K562 (cell line): ENCODE measurements around the gene CMSS1. TPM values are rescaled to one million over a fixed set of nuclear protein-coding genes. Genes with fewer than 3 reads are reported as not detected.

Source experiments
- CEBPB ChIP-seq: fragments of 450-650 bp; IDR thresholded peaks from 2 replicates; pipeline ENCODE4 v1.6.1; 2016; ENCODE audit warnings: missing genetic modification characterization, missing compliant biosample characterization
- CSDE1 ChIP-seq, 2 experiments: fragments of 450-650 bp; IDR thresholded peaks; 2 replicates each; pipeline ENCODE4 v1.6.1; 2016; ENCODE audit warnings: mild to moderate bottlenecking in 1 of 2
- E2F3 ChIP-seq: fragments of 250-450 bp; sonication (Bioruptor Pico); IDR thresholded peaks from 2 replicates; pipeline ENCODE4 v1.4.0; 2020; ENCODE audit warnings: mild to moderate bottlenecking
- ELF1 ChIP-seq: fragments of 200-800 bp; sonication (Bioruptor generic); IDR thresholded peaks from 2 replicates; pipeline ENCODE4 v1.6.1; 2016; ENCODE audit warnings: missing genetic modification characterization, missing compliant biosample characterization
- ETV1 ChIP-seq: fragments of 450-650 bp; conservative IDR thresholded peaks from 2 replicates; pipeline ENCODE4 v1.6.1; 2016; ENCODE audit warnings: missing genetic modification characterization, control low read depth, low read depth, missing compliant biosample characterization
- HNRNPUL1 ChIP-seq: fragments of 200-400 bp; formaldehyde crosslinking; IDR thresholded peaks from 2 replicates; pipeline ENCODE4 v1.6.1; 2017; ENCODE audit warnings: low read length
- MXD1 ChIP-seq: fragments of 250-450 bp; sonication (Bioruptor Pico); IDR thresholded peaks from 2 replicates; pipeline ENCODE4 v1.8.0; 2021; ENCODE audit warnings: borderline replicate concordance, mild to moderate bottlenecking, moderate library complexity; ENCODE audit not compliant: poor library complexity, severe bottlenecking
- OTX1 ChIP-seq: fragments of 450-650 bp; formaldehyde crosslinking; IDR thresholded peaks from 2 replicates; pipeline ENCODE4 v1.4.0; 2022; ENCODE audit warnings: mild to moderate bottlenecking
- PHF20 ChIP-seq: fragments of 450-650 bp; IDR thresholded peaks from 2 replicates; pipeline ENCODE4 v1.6.1; 2018; ENCODE audit not compliant: partially characterized antibody
- RBM39 ChIP-seq: fragments of 200-400 bp; formaldehyde crosslinking; optimal IDR thresholded peaks from 2 replicates; pipeline ENCODE3; 2018; ENCODE audit warnings: low read depth, low read length
- TBP ChIP-seq: optimal IDR thresholded peaks from 2 replicates; pipeline ENCODE3; 2011; ENCODE audit warnings: low read depth, low read length, improper control_type of control experiment
- ZBTB1 ChIP-seq: sonication (generic); formaldehyde crosslinking; IDR thresholded peaks from 2 replicates; pipeline ENCODE4 v1.8.1; 2023; ENCODE audit warnings: missing genetic modification reagents, low read depth, mild to moderate bottlenecking, borderline replicate concordance
- ZFP91 ChIP-seq: sonication (generic); formaldehyde crosslinking; IDR thresholded peaks from 2 replicates; pipeline ENCODE4 v1.8.0; 2022; ENCODE audit warnings: mild to moderate bottlenecking, missing genetic modification reagents
- ZNF24 ChIP-seq: fragments of 450-650 bp; IDR thresholded peaks from 2 replicates; pipeline ENCODE4 v1.6.1; 2016
- ZNF76 ChIP-seq: fragments of 250-450 bp; sonication (Bioruptor Pico); IDR thresholded peaks from 2 replicates; pipeline ENCODE4 v1.4.0; 2020; ENCODE audit warnings: mild to moderate bottlenecking, moderate library complexity, borderline replicate concordance
- polyA plus RNA-seq, 8 experiments: library from polyadenylated mRNA; depleted of rRNA in 4 of 8; stranded (reverse) in 5 of 8; unstranded in 3 of 8; fragments of >200 nt; fragmentation: Nextera tagmentation in 2 of 8; fragmentation: Illumina TruSeq in 1 of 8; extraction: Ambion mirVana in 2 of 8; extraction: Trizol in 1 of 8; gene quantifications; 2 replicates each; pipeline versions ENCODE4 v1.2.1 to v1.2.3, GENCODE V29; 2011 to 2014; ENCODE audit warnings: inconsistent platforms in 1 of 8, missing spikeins in 1 of 8
- total RNA-seq, 7 experiments: library from RNA; depleted of rRNA in 6 of 7; stranded (reverse); fragments of >200 nt in 6 of 7; fragmentation: Illumina TruSeq in 2 of 7; extraction: Trizol in 2 of 7; gene quantifications; 2 replicates each; pipeline versions ENCODE4 v1.2.1 to v1.2.3, GENCODE V29; 2011 to 2021; ENCODE audit warnings: low replicate concordance in 1 of 7
- TF ChIP-seq, protein P1 (sequence below): fragments of 250-450 bp; sonication (Bioruptor Pico); IDR thresholded peaks from 2 replicates; pipeline ENCODE4 v1.5.1; 2021; ENCODE audit warnings: mild to moderate bottlenecking
- TF ChIP-seq, protein P2 (sequence below): fragments of 250-450 bp; sonication (Bioruptor Pico); IDR thresholded peaks from 2 replicates; pipeline ENCODE4 v1.6.1; 2021; ENCODE audit warnings: mild to moderate bottlenecking
- TF ChIP-seq, protein P3 (sequence below): IDR thresholded peaks from 2 replicates; pipeline ENCODE4 v1.6.1; 2011; ENCODE audit warnings: borderline replicate concordance, low read depth, mild to moderate bottlenecking, moderate library complexity, low read length; ENCODE audit not compliant: insufficient read depth, poor library complexity, severe bottlenecking
- TF ChIP-seq, protein P4 (sequence below): fragments of 450-650 bp; conservative IDR thresholded peaks from 2 replicates; pipeline ENCODE4 v1.6.1; 2016; ENCODE audit warnings: missing genetic modification characterization, low read depth, mild to moderate bottlenecking, control low read depth, missing compliant biosample characterization

The CMSS1 gene
- total and polyA plus RNA-seq, 9 of the 15 experiments (the other 6 are each of a cell fraction or from before 2014, with no cell fraction given): 46.9 to 109 (median 72.3) TPM

GRCh38 chr3:99817437-99818240, at the start of gene CMSS1 (continued):
- TF ChIP-seq ETV1 (tag) (no peak), TBP (peak; percentile 66), ZFP91 (CRISPR knock-in tag) (no peak), PHF20 (peak; percentile 75), MXD1 (peak; percentile 71), RBM39 (no peak), HNRNPUL1 (no peak), OTX1 (CRISPR knock-in tag) (no peak), E2F3 (CRISPR knock-in tag) (no peak), ZNF24 (no peak), ZNF76 (CRISPR knock-in tag) (no peak), CEBPB (tag) (no peak; the same call in none of the 2 replicates), ZBTB1 (CRISPR knock-in tag) (no peak), CSDE1 (IDR thresholded peaks at IDR 0.05) (peak in 1 of 2 experiments; percentile 69; a peak in 2 of 4 replicates), ELF1 (tag) (no peak)
- TF ChIP-seq, protein P1, sequence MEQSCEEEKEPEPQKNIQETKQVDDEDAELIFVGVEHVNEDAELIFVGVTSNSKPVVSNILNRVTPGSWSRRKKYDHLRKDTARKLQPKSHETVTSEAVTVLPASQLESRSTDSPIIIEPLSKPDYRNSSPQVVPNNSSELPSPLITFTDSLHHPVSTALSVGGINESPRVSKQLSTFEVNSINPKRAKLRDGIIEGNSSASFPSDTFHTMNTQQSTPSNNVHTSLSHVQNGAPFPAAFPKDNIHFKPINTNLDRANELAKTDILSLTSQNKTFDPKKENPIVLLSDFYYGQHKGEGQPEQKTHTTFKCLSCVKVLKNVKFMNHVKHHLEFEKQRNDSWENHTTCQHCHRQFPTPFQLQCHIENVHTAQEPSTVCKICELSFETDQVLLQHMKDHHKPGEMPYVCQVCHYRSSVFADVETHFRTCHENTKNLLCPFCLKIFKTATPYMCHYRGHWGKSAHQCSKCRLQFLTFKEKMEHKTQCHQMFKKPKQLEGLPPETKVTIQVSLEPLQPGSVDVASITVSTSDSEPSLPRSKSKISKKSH (CRISPR knock-in tag): no peak
- TF ChIP-seq, protein P2, sequence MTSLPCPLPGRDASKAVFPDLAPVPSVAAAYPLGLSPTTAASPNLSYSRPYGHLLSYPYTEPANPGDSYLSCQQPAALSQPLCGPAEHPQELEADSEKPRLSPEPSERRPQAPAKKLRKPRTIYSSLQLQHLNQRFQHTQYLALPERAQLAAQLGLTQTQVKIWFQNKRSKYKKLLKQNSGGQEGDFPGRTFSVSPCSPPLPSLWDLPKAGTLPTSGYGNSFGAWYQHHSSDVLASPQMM (CRISPR knock-in tag): no peak
- TF ChIP-seq, protein P3, sequence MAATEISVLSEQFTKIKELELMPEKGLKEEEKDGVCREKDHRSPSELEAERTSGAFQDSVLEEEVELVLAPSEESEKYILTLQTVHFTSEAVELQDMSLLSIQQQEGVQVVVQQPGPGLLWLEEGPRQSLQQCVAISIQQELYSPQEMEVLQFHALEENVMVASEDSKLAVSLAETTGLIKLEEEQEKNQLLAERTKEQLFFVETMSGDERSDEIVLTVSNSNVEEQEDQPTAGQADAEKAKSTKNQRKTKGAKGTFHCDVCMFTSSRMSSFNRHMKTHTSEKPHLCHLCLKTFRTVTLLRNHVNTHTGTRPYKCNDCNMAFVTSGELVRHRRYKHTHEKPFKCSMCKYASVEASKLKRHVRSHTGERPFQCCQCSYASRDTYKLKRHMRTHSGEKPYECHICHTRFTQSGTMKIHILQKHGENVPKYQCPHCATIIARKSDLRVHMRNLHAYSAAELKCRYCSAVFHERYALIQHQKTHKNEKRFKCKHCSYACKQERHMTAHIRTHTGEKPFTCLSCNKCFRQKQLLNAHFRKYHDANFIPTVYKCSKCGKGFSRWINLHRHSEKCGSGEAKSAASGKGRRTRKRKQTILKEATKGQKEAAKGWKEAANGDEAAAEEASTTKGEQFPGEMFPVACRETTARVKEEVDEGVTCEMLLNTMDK: peak; percentile 62
- TF ChIP-seq, protein P4, sequence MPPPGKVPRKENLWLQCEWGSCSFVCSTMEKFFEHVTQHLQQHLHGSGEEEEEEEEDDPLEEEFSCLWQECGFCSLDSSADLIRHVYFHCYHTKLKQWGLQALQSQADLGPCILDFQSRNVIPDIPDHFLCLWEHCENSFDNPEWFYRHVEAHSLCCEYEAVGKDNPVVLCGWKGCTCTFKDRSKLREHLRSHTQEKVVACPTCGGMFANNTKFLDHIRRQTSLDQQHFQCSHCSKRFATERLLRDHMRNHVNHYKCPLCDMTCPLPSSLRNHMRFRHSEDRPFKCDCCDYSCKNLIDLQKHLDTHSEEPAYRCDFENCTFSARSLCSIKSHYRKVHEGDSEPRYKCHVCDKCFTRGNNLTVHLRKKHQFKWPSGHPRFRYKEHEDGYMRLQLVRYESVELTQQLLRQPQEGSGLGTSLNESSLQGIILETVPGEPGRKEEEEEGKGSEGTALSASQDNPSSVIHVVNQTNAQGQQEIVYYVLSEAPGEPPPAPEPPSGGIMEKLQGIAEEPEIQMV (tag): no peak
